Lower leg skin (tissue), 4 donors: ENCODE data around the gene CBX1. TPM values are rescaled to one million over a fixed set of nuclear protein-coding genes. Genes with fewer than 3 reads are reported as not detected.

ENCODE experiments used
- DNase-seq, 2 donors: peaks; one replicate each; pipeline ENCODE4 v3.0.0-alpha.2; 2019; ENCODE audit warnings: low spot score in 2 of 2
- H3K4me3 ChIP-seq: fragments of 200-600 bp; sonication (generic); 2 replicates; pipeline ENCODE4 v1.5.1; 2017; ENCODE audit warnings: mild to moderate bottlenecking, low read depth; ENCODE audit not compliant: poor library complexity, severe bottlenecking
- CTCF ChIP-seq, 3 donors: fragments of 450-650 bp; IDR thresholded peaks; one replicate each; pipeline ENCODE4 v1.5.1; 2016; ENCODE audit warnings: antibody characterized with exemption in 3 of 3, mild to moderate bottlenecking in 3 of 3, moderate library complexity in 2 of 3
- POLR2A ChIP-seq, 2 donors: fragments of 450-650 bp; IDR thresholded peaks; one replicate each; pipeline ENCODE4 v1.6.1; 2016 to 2017; ENCODE audit warnings: antibody characterized with exemption in 2 of 2, mild to moderate bottlenecking in 1 of 2, moderate library complexity in 1 of 2
- WGBS, 2 donors: methylation state at CpG; one replicate each; pipeline ENCODE4 v1.1.5; 2018; 5-methylcytosine and 5-hydroxymethylcytosine counted together
- intact Hi-C: fragments of 100-400 bp; cut with DNase I; formaldehyde crosslinking; loops from one replicate; pipeline ENCODE4 v1.15.0; 2023; ENCODE audit warnings: low total_unique reads
- total RNA-seq, 4 donors: library from RNA; depleted of rRNA; stranded (reverse); fragments of >200 nt; gene quantifications; one replicate each; pipeline ENCODE4 v1.1.0, GENCODE V29; 2016

CBX1 gene
- total RNA-seq, 4 donors from 2014 or later = 23.2 to 33.5 (median 25.6) TPM

GRCh38 chr17:48127371-48128051, 26.2 kb upstream of the CBX1 start:
- TF ChIP-seq POLR2A (IDR thresholded peaks at IDR 0.05) (no peak), CTCF (IDR thresholded peaks at IDR 0.05) (no peak)
- 35 to 39% methylated on average over 9 of the region's 9 CpGs for WGBS, 2 donors
- intact Hi-C loops = loop anchor here (10.0 kb wide), 1 partner anchor 103 kb away; no protein-coding TSS in a partner anchor
- DNase-seq = peak in 1 of 2 donors; percentile 72
- no peak overlapping the region for H3K4me3 ChIP-seq

- 83 to 85% methylated on average over 7 of the region's 7 CpGs for WGBS, 2 donors
- TF ChIP-seq CTCF (IDR thresholded peaks at IDR 0.05) (no peak), POLR2A (IDR thresholded peaks at IDR 0.05) (no peak)
- DNase-seq = peak in 1 of 2 donors; percentile 75
- no peak overlapping the region for H3K4me3 ChIP-seq
- intact Hi-C loops = loop anchor here (10.0 kb wide), 1 partner anchor 102 kb away; no protein-coding TSS in a partner anchor
These were observed 25.2 kb upstream of the CBX1 start for GRCh38 chr17:48126532-48126850.

- H3K4me3 ChIP-seq = no peak overlapping the region
- TF ChIP-seq POLR2A (IDR thresholded peaks at IDR 0.05) (no peak), CTCF (IDR thresholded peaks at IDR 0.05) (no peak)
- intact Hi-C loops = loop anchor here (10.0 kb wide), 1 partner anchor 101 kb away; no protein-coding TSS in a partner anchor
- DNase-seq = peak in 1 of 2 donors; percentile 42
- WGBS, 2 donors = 62 to 77% methylated on average over 8 to 9 of the region's 9 CpGs
These were observed 24.7 kb upstream of the CBX1 start for GRCh38 chr17:48125829-48126531.

- no peak for DNase-seq
- intact Hi-C loops = loop anchor here (10.0 kb wide), 1 partner anchor 99 kb away; no protein-coding TSS in a partner anchor
- 96 to 99% methylated on average over 4 of the region's 4 CpGs for WGBS, 2 donors
These were observed 22.6 kb upstream of the CBX1 start for GRCh38 chr17:48123776-48124388.

GRCh38 chr17:48123111-48123510, 21.8 kb upstream of the CBX1 start:
- TF ChIP-seq POLR2A (IDR thresholded peaks at IDR 0.05) = no peak
- TF ChIP-seq CTCF (IDR thresholded peaks at IDR 0.05) = no peak
- no peak for DNase-seq
- 78 to 85% methylated on average over 6 of the region's 6 CpGs for WGBS, 2 donors
- intact Hi-C loops = loop anchor here (10.0 kb wide), 1 partner anchor 98 kb away; no protein-coding TSS in a partner anchor
- H3K4me3 ChIP-seq = no peak overlapping the region

More at GRCh38 chr17:48123776-48124388, 22.6 kb upstream of the CBX1 start:
- H3K4me3 ChIP-seq = no peak overlapping the region
- TF ChIP-seq CTCF (IDR thresholded peaks at IDR 0.05) = no peak
- no peak for TF ChIP-seq POLR2A (IDR thresholded peaks at IDR 0.05)
